GM18873 (cell line): ENCODE measurements around the gene PLIN3.
"Not testable (repeated sequence)": the region's sequence is repeated elsewhere in the genome, so short reads cannot be mapped to it uniquely, and the experiment has no call there.

Experiments used
- ATAC-seq: cut with Tn5 transposase; IDR thresholded peaks from one replicate; pipeline ENCODE4 v1.9.1; 2021; ENCODE audit warnings: mild to moderate bottlenecking, moderate library complexity, moderate number of reproducible peaks; ENCODE audit not compliant: unreplicated experiment, low FRiP score

Gene PLIN3

GRCh38 chr19:4867534-4868285 lies at the start of gene PLIN3:
Gene PLIN3, minus strand, starts transcription at chr19:4867667. Its CDS starts 6,273 bp downstream, at chr19:4861394.
- peak; percentile 57 for ATAC-seq

GRCh38 chr19:4916292-4917082 lies 49.0 kb upstream of the PLIN3 start:
- no peak for ATAC-seq

- no peak for ATAC-seq
These were observed 47.5 kb upstream of the PLIN3 start for GRCh38 chr19:4914736-4915501.

- no peak for ATAC-seq
These were observed 46.7 kb upstream of the PLIN3 start for GRCh38 chr19:4913996-4914735.

GRCh38 chr19:4911786-4912672 lies 44.6 kb upstream of the PLIN3 start:
- no peak for ATAC-seq

GRCh38 chr19:4911314-4911713 lies 43.8 kb upstream of the PLIN3 start:
- no peak for ATAC-seq

- ATAC-seq: no peak
These were observed 43.3 kb upstream of the PLIN3 start for GRCh38 chr19:4910594-4911281.

GRCh38 chr19:4909897-4910593 lies 42.6 kb upstream of the PLIN3 start:
- no peak for ATAC-seq

GRCh38 chr19:4909156-4909896 lies 41.9 kb upstream of the PLIN3 start, which contains the start of gene UHRF1:
Gene UHRF1, plus strand, starts transcription at chr19:4909501. Its CDS starts 1,385 bp downstream, at chr19:4910886.
- ATAC-seq: no peak

- ATAC-seq: no peak
These were observed 41.3 kb upstream of the PLIN3 start for GRCh38 chr19:4908781-4909155.

GRCh38 chr19:4908360-4908759 lies 40.9 kb upstream of the PLIN3 start:
- no peak for ATAC-seq

GRCh38 chr19:4906963-4907362 lies 39.5 kb upstream of the PLIN3 start:
- no peak for ATAC-seq

GRCh38 chr19:4904481-4904880 lies 37.0 kb upstream of the PLIN3 start:
- ATAC-seq: no peak

GRCh38 chr19:4902796-4903195 lies 35.3 kb upstream of the PLIN3 start, which contains the start of gene ARRDC5:
Gene ARRDC5, minus strand, starts transcription at chr19:4902896. Its CDS starts 71 bp downstream, at chr19:4902825.
- no peak for ATAC-seq

- not testable (repeated sequence) for ATAC-seq
These were observed 33.4 kb upstream of the PLIN3 start for GRCh38 chr19:4900879-4901278.

GRCh38 chr19:4897146-4897545 lies 29.7 kb upstream of the PLIN3 start:
- ATAC-seq: no peak

GRCh38 chr19:4896372-4896771 lies 28.9 kb upstream of the PLIN3 start:
- ATAC-seq: no peak
